Breast epithelium (tissue), 4 donors: ENCODE data around the gene NPC1L1. TPM values are rescaled to one million over a fixed set of nuclear protein-coding genes. Genes with fewer than 3 reads are reported as not detected.

Experiments used
- DNase-seq, 2 donors: peaks; one replicate each; pipeline ENCODE4 v3.0.0-alpha.2; 2019; ENCODE audit warnings: low spot score in 2 of 2
- H3K27ac ChIP-seq, 2 donors: fragments of 200-600 bp; sonication (generic) in 1 of 2; one replicate each; pipeline ENCODE4 v1.5.1; 2016 to 2019; ENCODE audit warnings: mild to moderate bottlenecking in 1 of 2
- H3K27me3 ChIP-seq, 2 donors: fragments of 200-600 bp; sonication (generic) in 1 of 2; one replicate each; pipeline versions ENCODE4 v1.5.1 to v1.6.0; 2017 to 2019; ENCODE audit warnings: control low read depth in 1 of 2, mild to moderate bottlenecking in 1 of 2
- H3K36me3 ChIP-seq: fragments of 200-600 bp; one replicate; pipeline ENCODE4 v1.5.1; 2019
- H3K4me1 ChIP-seq, 2 donors: fragments of 200-600 bp; sonication (generic); one replicate each; pipeline ENCODE4 v1.5.1; 2016 to 2019; ENCODE audit warnings: control low read depth in 1 of 2
- H3K4me3 ChIP-seq, 3 donors: fragments of 200-600 bp; sonication (generic); 1 replicate in 2 of 3; 2 replicates in 1 of 3; pipeline ENCODE4 v1.5.1; 2016 to 2019; ENCODE audit warnings: mild to moderate bottlenecking in 3 of 3, moderate library complexity in 2 of 3
- H3K9me3 ChIP-seq, 2 donors: fragments of 200-600 bp; sonication (generic) in 1 of 2; one replicate each; pipeline ENCODE4 v1.5.1; 2016 to 2019; ENCODE audit warnings: control low read depth in 1 of 2
- CTCF ChIP-seq, 3 donors: fragments of 450-650 bp; IDR thresholded peaks; one replicate each; pipeline ENCODE4 v1.5.1; 2016 to 2017; ENCODE audit warnings: antibody characterized with exemption in 3 of 3, mild to moderate bottlenecking in 3 of 3, moderate library complexity in 3 of 3
- POLR2A ChIP-seq: fragments of 450-650 bp; IDR thresholded peaks from one replicate; pipeline ENCODE4 v1.6.1; 2016; ENCODE audit warnings: antibody characterized with exemption, mild to moderate bottlenecking, moderate library complexity
- POLR2AphosphoS5 ChIP-seq, 3 donors: sonication (generic); formaldehyde crosslinking; IDR thresholded peaks; one replicate each; pipeline ENCODE4 v1.6.1; 2017; ENCODE audit warnings: antibody characterized with exemption in 3 of 3
- intact Hi-C: fragments of 100-400 bp; cut with DNase I; formaldehyde crosslinking; loops from one replicate; pipeline ENCODE4 v1.15.1; 2023; ENCODE audit warnings: low total_unique reads
- total RNA-seq, 3 donors: library from RNA; depleted of rRNA; stranded (reverse); fragments of >200 nt; gene quantifications; one replicate each; pipeline ENCODE4 v1.1.0, GENCODE V29; 2016

Gene NPC1L1
- total RNA-seq, 3 donors from 2014 or later: 0.16 to 0.33 (median 0.29) TPM

DNA sequence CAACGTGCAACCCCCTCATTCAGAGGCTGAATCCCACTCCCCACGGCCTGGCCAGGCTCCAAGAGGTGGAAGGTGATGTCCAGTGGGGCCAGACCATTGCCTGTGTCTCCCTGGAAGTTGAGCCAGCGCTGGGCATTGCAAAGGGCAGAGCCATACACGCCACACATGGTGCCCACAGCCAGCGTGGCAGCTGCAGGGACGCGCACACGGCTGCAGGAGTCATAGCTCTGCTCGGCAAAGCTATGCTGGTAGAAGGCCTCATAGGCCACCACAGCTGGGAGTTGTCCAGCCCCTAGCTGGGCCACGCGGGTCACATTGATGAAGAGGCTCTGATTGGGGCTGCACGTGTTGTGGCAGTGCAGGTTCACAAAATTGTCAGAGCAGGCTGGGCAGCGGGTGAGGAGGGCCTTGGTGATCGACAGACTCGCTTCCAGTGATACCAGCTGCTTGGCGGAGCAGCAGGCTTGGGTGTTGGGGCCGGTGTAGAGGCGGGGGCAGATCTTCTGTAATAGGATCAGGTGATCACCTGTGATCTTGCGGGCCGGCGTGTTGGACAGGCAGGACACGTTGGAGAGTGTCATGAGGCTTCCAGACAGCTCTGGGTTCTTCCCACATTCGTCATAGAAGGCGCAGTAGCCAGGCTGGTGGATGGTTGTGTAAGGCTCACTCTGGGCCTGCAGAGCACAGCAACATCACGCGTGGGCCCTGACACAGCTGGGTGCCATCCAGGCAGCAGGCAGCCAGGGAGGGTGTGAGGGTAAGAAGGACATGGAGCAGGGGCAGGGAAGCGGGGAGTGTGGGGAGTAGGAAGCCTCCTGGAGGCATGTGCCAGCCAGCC, 1.2 kb downstream of the NPC1L1 start:
- Histone ChIP-seq H3K4me3 (no peak overlapping the region), H3K36me3 (no peaks in the 10 kb centered on the region), H3K9me3 (no peaks in the 10 kb centered on the region), H3K27me3 (no peaks in the 10 kb centered on the region), H3K4me1 (peaks cover 0 to 11% of the 10 kb centered on the region in 2 donors), H3K27ac (no peak overlapping the region)
- TF ChIP-seq CTCF (IDR thresholded peaks at IDR 0.05) (no peak), POLR2AphosphoS5 (IDR thresholded peaks at IDR 0.05) (no peak), POLR2A (no peak)
- intact Hi-C loops: loop anchor here (2.0 kb wide), 1 partner anchor 57 kb away; no protein-coding TSS in a partner anchor
- DNase-seq: no peak

GRCh38 chr7:44538798-44539668, 2.1 kb downstream of the NPC1L1 start:
- Histone ChIP-seq H3K36me3 (no peaks in the 10 kb centered on the region), H3K27ac (no peak overlapping the region), H3K27me3 (no peaks in the 10 kb centered on the region), H3K4me1 (peaks cover 0 to 6% of the 10 kb centered on the region in 2 donors), H3K4me3 (no peak overlapping the region), H3K9me3 (no peaks in the 10 kb centered on the region)
- TF ChIP-seq POLR2AphosphoS5 (IDR thresholded peaks at IDR 0.05): no peak
- TF ChIP-seq POLR2A: no peak
- TF ChIP-seq CTCF (IDR thresholded peaks at IDR 0.05): no peak
- intact Hi-C loops: loop anchor here (2.0 kb wide), 1 partner anchor 58 kb away; no protein-coding TSS in a partner anchor
- no peak for DNase-seq

- Histone ChIP-seq H3K4me3 (no peak overlapping the region), H3K4me1 (no peaks in the 10 kb centered on the region), H3K27ac (no peak overlapping the region), H3K27me3 (no peaks in the 10 kb centered on the region), H3K36me3 (no peaks in the 10 kb centered on the region), H3K9me3 (no peaks in the 10 kb centered on the region)
- TF ChIP-seq POLR2AphosphoS5 (IDR thresholded peaks at IDR 0.05): no peak
- no peak for TF ChIP-seq POLR2A
- TF ChIP-seq CTCF (IDR thresholded peaks at IDR 0.05): no peak
- no peak for DNase-seq
- intact Hi-C loops: loop anchor here (2.0 kb wide), 1 partner anchor 59 kb away; no protein-coding TSS in a partner anchor
Observed at GRCh38 chr7:44538093-44538797, 2.9 kb downstream of the NPC1L1 start.

- TF ChIP-seq POLR2AphosphoS5 (IDR thresholded peaks at IDR 0.05) (no peak), CTCF (IDR thresholded peaks at IDR 0.05) (no peak), POLR2A (no peak)
- Histone ChIP-seq H3K27ac (no peak overlapping the region), H3K27me3 (no peaks in the 10 kb centered on the region), H3K4me1 (no peaks in the 10 kb centered on the region), H3K9me3 (no peaks in the 10 kb centered on the region), H3K4me3 (no peak overlapping the region), H3K36me3 (no peaks in the 10 kb centered on the region)
- no peak for DNase-seq
- intact Hi-C loops: no loop called here
Observed at GRCh38 chr7:44537442-44537841, 3.7 kb downstream of the NPC1L1 start.
